Coronary artery (tissue), 2 donors: ENCODE data around the gene TBX1.

Experiments used
- DNase-seq: peaks from one replicate; pipeline ENCODE4 v3.0.0-alpha.2; 2017; ENCODE audit warnings: low spot score
- H3K27ac ChIP-seq, 2 donors: fragments of 200-600 bp; sonication (generic); one replicate each; pipeline ENCODE4 v1.5.1; 2016 to 2019
- H3K4me3 ChIP-seq: fragments of 200-600 bp; sonication (generic); 2 replicates; pipeline ENCODE4 v1.5.1; 2016; ENCODE audit warnings: mild to moderate bottlenecking, moderate library complexity
- CTCF ChIP-seq: fragments of 200-600 bp; sonication (generic); IDR thresholded peaks from one replicate; pipeline ENCODE4 v1.5.1; 2019; ENCODE audit warnings: antibody characterized with exemption

The TBX1 gene

GRCh38 chr22:19760058-19760950 lies at the start of gene TBX1:
TSS of gene TBX1 (plus strand) at chr22:19760778. CDS start at chr22:19760844, 66 bp downstream.
- no peak for DNase-seq

GRCh38 chr22:19713245-19713644 lies 47.3 kb upstream of the TBX1 start:
- no peak for TF ChIP-seq CTCF
- DNase-seq: no peak
- no peak overlapping the region for H3K27ac ChIP-seq
- H3K4me3 ChIP-seq: no peak overlapping the region

More at GRCh38 chr22:19760058-19760950, at the start of gene TBX1:
- Histone ChIP-seq H3K27ac (no peak within 1 kb of the TSS), H3K4me3 (peak within 1 kb of the TSS; percentile 65)
- TF ChIP-seq CTCF: no peak

GRCh38 chr22:19713650-19714311 lies 46.8 kb upstream of the TBX1 start:
- peak overlapping the region in 1 of 2 donors; percentile 3 for H3K27ac ChIP-seq
- peak overlapping the region; percentile 89 for H3K4me3 ChIP-seq
- TF ChIP-seq CTCF: no peak
- DNase-seq: no peak

- DNase-seq: no peak
- peak within 1 kb of the TSS in 1 of 2 donors; percentile 28 for H3K27ac ChIP-seq
- peak within 1 kb of the TSS; percentile 89 for H3K4me3 ChIP-seq
- no peak for TF ChIP-seq CTCF
These were observed 46.0 kb upstream of the TBX1 start, which contains the start of gene SEPTIN5 for GRCh38 chr22:19714312-19715187. TSS of gene SEPTIN5 (plus strand) at chr22:19714503. CDS start at chr22:19714589, 86 bp downstream.

- no peak for DNase-seq
- H3K27ac ChIP-seq: peak overlapping the region in 1 of 2 donors; percentile 28
- TF ChIP-seq CTCF: no peak
- peak overlapping the region; percentile 89 for H3K4me3 ChIP-seq
These were observed 45.2 kb upstream of the TBX1 start for GRCh38 chr22:19715188-19715930.
